Measurements from ENCODE around the gene CCL5. TPM values are rescaled to one million over a fixed set of nuclear protein-coding genes. Genes with fewer than 3 reads are reported as not detected.

CCL5 gene
- total RNA-seq, 1 experiment from 2014 or later = not detected

- Mint-ChIP-seq H3K27me3 (ENCODE audit: low read depth) (no peaks in the 10 kb centered on the region; the same call in 1 of the 2 replicates), H3K27ac (no peak overlapping the region), H3K36me3 (ENCODE audit: insufficient read depth in 1 of 3, low read depth in 3 of 3) (peaks cover 0 to 30% (median 20%) of the 10 kb centered on the region in 3 experiments; a peak in 5 of 7 replicates), H3K4me1 (peaks cover 4 to 6% of the 10 kb centered on the region in 2 experiments), H3K9me3 (no peaks in the 10 kb centered on the region), H3K4me3 (no peak overlapping the region)
- H3K14ac ChIP-seq (ENCODE audit: insufficient read depth, low read length) = no peak overlapping the region
- no peak overlapping the region for H2BK20ac ChIP-seq (ENCODE audit: low read depth, low read length, poor library complexity, severe bottlenecking)
- H3K9ac ChIP-seq (ENCODE audit: extremely low read depth, insufficient read length, low read length) = no peak overlapping the region
- H4K20me1 ChIP-seq (ENCODE audit: control insufficient read depth, insufficient read depth, insufficient read length) = no peaks in the 10 kb centered on the region
- no peak overlapping the region for H3K23ac ChIP-seq (ENCODE audit: insufficient read length, low read depth, low read length)
- no peak overlapping the region for H4K5ac ChIP-seq (ENCODE audit: insufficient read length, low read depth, low read length)
- no peak for TF ChIP-seq CTCF (conservative IDR thresholded peaks at IDR 0.05)
- no peaks in the 10 kb centered on the region for H3K23me2 ChIP-seq (ENCODE audit: insufficient read length, low read depth, low read length, poor library complexity, severe bottlenecking)
- no peak overlapping the region for H2AFZ ChIP-seq (ENCODE audit: low read length)
- H3K4ac ChIP-seq (ENCODE audit: low read depth, low read length) = no peak overlapping the region
- H2BK15ac ChIP-seq (ENCODE audit: low read depth, low read length) = no peak overlapping the region
- H2BK5ac ChIP-seq (ENCODE audit: insufficient read length, low read length) = no peak overlapping the region
- no peak overlapping the region for H4K8ac ChIP-seq (replicated peaks; ENCODE audit: insufficient read length, low read depth, low read length)
- H3K9me3 ChIP-seq (ENCODE audit: control insufficient read depth, low read depth, low read length) = no peaks in the 10 kb centered on the region
- no peak overlapping the region for H3K4me2 ChIP-seq (ENCODE audit: insufficient read depth, insufficient read length, low read length)
- no peak overlapping the region for H3T11ph ChIP-seq (ENCODE audit: low read length)
- H3K4me1 ChIP-seq (ENCODE audit: insufficient read depth, low read length) = no peaks in the 10 kb centered on the region
- H3K27me3 ChIP-seq (ENCODE audit: insufficient read depth, low read length) = no peaks in the 10 kb centered on the region
- no peak overlapping the region for H3K18ac ChIP-seq (ENCODE audit: insufficient read length, low read depth, low read length)
- no peak for DNase-seq
- H2BK12ac ChIP-seq (ENCODE audit: insufficient read length, low read depth, low read length) = no peak overlapping the region
- H3K79me2 ChIP-seq (ENCODE audit: insufficient read depth, low read length) = no peaks in the 10 kb centered on the region
- H3K79me1 ChIP-seq (ENCODE audit: insufficient read depth, low read depth, low read length, poor library complexity, severe bottlenecking) = no peaks in the 10 kb centered on the region
- no peak overlapping the region for H2BK120ac ChIP-seq (ENCODE audit: low read depth, low read length, poor library complexity, severe bottlenecking)
- no peak overlapping the region for H4K91ac ChIP-seq (ENCODE audit: insufficient read length, low read depth, low read length)
- no CpG with 5 or more reads among the region's 6 CpGs for WGBS (ENCODE audit: extremely low coverage, insufficient read length, low lambda C conversion rate)
- H3K27ac ChIP-seq (ENCODE audit: insufficient read length, low read depth, low read length) = no peak overlapping the region
- H2AK5ac ChIP-seq (ENCODE audit: insufficient read length, low read length) = no peak overlapping the region
- no peak overlapping the region for H3K56ac ChIP-seq (ENCODE audit: insufficient read length, low read depth, low read length)
Measured at GRCh38 chr17:35923609-35924114, 43.5 kb upstream of the CCL5 start.

Measured in H9 (cell line).